DND-41 (cell line): ENCODE measurements around the gene CRYM.

Source experiments
- CTCF ChIP-seq: IDR thresholded peaks from 2 replicates; pipeline ENCODE4 v1.5.1; 2012; ENCODE audit warnings: borderline replicate concordance, low read length, moderate library complexity, mild to moderate bottlenecking; ENCODE audit not compliant: poor library complexity, severe bottlenecking; ENCODE audit errors: extremely low read depth
- EZH2 ChIP-seq: IDR thresholded peaks from 3 replicates; pipeline ENCODE4 v1.6.1; 2012; ENCODE audit warnings: borderline replicate concordance, low read depth, mild to moderate bottlenecking, moderate library complexity, low read length, inconsistent platforms; ENCODE audit not compliant: severe bottlenecking

- no peak for TF ChIP-seq CTCF
- TF ChIP-seq EZH2, result no peak
These were observed 2.6 kb downstream of the CRYM start for GRCh38 chr16:21275529-21275928.
